Esophagus muscularis mucosa (tissue), 4 donors: ENCODE data around the gene ACSL5. TPM values are rescaled to one million over a fixed set of nuclear protein-coding genes. Genes with fewer than 3 reads are reported as not detected.

ENCODE experiments used
- DNase-seq: peaks from one replicate; pipeline ENCODE4 v3.0.0-alpha.2; 2017; ENCODE audit errors: extremely low spot score
- H3K27ac ChIP-seq, 4 donors: fragments of 200-600 bp; sonication (generic); replicated peaks in 1 of 4; 1 replicate in 3 of 4; 2 replicates in 1 of 4; pipeline ENCODE4 v1.5.1; 2016 to 2019; ENCODE audit warnings: mild to moderate bottlenecking in 1 of 4
- H3K27me3 ChIP-seq, 4 donors: fragments of 200-600 bp; sonication (generic); one replicate each; pipeline versions ENCODE4 v1.5.1 to v1.6.0; 2016 to 2019
- H3K36me3 ChIP-seq, 4 donors: fragments of 200-600 bp; sonication (generic); one replicate each; pipeline ENCODE4 v1.5.1; 2016 to 2019
- H3K4me1 ChIP-seq, 4 donors: fragments of 200-600 bp; sonication (generic); one replicate each; pipeline ENCODE4 v1.5.1; 2016 to 2019
- H3K4me3 ChIP-seq, 4 donors: fragments of 200-600 bp; sonication (generic); 1 replicate in 2 of 4; 2 replicates in 2 of 4; pipeline ENCODE4 v1.5.1; 2016 to 2019; ENCODE audit warnings: mild to moderate bottlenecking in 4 of 4, moderate library complexity in 1 of 4
- H3K9me3 ChIP-seq, 4 donors: fragments of 200-600 bp; sonication (generic); 1 replicate in 3 of 4; 2 replicates in 1 of 4; pipeline ENCODE4 v1.5.1; 2016 to 2019
- CTCF ChIP-seq, 3 experiments: fragments of 200-600 bp in 2 of 3; fragments of 450-650 bp in 1 of 3; sonication (generic) in 2 of 3; IDR thresholded peaks; one replicate each; pipeline ENCODE4 v1.5.1; 2017 to 2019; ENCODE audit warnings: antibody characterized with exemption in 3 of 3, mild to moderate bottlenecking in 2 of 3, moderate library complexity in 1 of 3
- EP300 ChIP-seq: sonication (generic); formaldehyde crosslinking; IDR thresholded peaks from one replicate; pipeline ENCODE4 v1.6.1; 2017; ENCODE audit warnings: antibody characterized with exemption
- POLR2A ChIP-seq: fragments of 450-650 bp; IDR thresholded peaks from one replicate; pipeline ENCODE4 v1.6.1; 2017; ENCODE audit warnings: antibody characterized with exemption, moderate library complexity, mild to moderate bottlenecking, low read depth
- POLR2AphosphoS5 ChIP-seq, 2 donors: sonication (generic); formaldehyde crosslinking; IDR thresholded peaks; one replicate each; pipeline ENCODE4 v1.6.1; 2017; ENCODE audit warnings: antibody characterized with exemption in 2 of 2
- WGBS: methylation state at CpG from one replicate; pipeline ENCODE4 v1.1.5; 2018; 5-methylcytosine and 5-hydroxymethylcytosine counted together
- intact Hi-C: fragments of 100-400 bp; cut with DNase I; formaldehyde crosslinking; loops from one replicate; pipeline ENCODE4 v1.15.1; 2023
- total RNA-seq, 4 donors: library from RNA; depleted of rRNA; stranded (reverse); fragments of >200 nt; gene quantifications; one replicate each; pipeline versions ENCODE4 v1.1.0 to v1.2.1, GENCODE V29; 2016

The ACSL5 gene
- total RNA-seq, 4 donors from 2014 or later, result 6.2 to 11.2 (median 10.8) TPM

DNA sequence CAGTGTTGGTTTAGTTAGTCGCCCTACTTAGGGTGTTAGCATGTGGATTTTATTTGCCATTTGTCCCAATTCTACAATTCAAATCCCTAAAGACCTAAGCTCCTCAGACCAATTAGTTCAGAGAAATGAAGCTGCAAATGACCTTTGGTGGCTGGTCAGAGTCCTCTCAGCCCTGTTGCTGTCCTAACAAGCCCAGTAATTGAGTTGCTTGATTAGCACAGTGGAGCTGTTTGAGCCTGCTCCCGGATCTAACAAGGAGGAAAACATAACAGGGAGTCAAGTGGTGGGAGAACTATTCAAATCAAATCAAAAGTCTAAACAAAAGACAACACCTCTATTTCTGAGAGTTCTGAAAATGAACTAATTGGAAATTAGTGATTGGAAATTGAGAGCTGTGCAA is 50.7 kb downstream of the ACSL5 start:
- DNase-seq, result no peak
- WGBS, result 66% methylated on average over 2 of the region's 2 CpGs
- Histone ChIP-seq H3K4me3 (no peak overlapping the region), H3K36me3 (peaks cover 4 to 76% (median 46%) of the 10 kb centered on the region in 4 donors), H3K4me1 (no peaks in the 10 kb centered on the region), H3K27me3 (no peaks in the 10 kb centered on the region), H3K27ac (no peak overlapping the region), H3K9me3 (no peaks in the 10 kb centered on the region)
- TF ChIP-seq EP300 (no peak), CTCF (IDR thresholded peaks at IDR 0.05) (no peak), POLR2AphosphoS5 (IDR thresholded peaks at IDR 0.05) (no peak)
- intact Hi-C loops, result no loop called here

DNA sequence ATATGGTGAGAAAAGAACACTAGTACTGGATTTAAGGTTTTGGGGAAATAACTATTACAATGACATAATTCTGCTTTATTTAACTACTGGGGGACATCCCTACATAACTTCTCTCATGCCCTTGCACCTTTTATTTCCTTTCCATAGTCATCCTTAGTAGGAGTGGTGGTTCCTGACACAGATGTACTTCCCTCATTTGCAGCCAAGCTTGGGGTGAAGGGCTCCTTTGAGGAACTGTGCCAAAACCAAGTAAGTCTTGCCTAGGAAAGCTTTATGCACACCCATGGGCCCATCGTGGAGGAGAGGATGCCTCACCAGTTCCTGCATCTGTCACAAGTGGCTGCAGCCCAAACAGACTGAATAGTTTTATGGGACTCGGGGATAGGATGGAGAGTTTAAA is 52.2 kb downstream of the ACSL5 start:
- Histone ChIP-seq H3K4me1 (no peaks in the 10 kb centered on the region), H3K27me3 (no peaks in the 10 kb centered on the region), H3K27ac (no peak overlapping the region), H3K4me3 (no peak overlapping the region), H3K36me3 (peaks cover 18 to 91% (median 60%) of the 10 kb centered on the region in 4 donors), H3K9me3 (no peaks in the 10 kb centered on the region)
- DNase-seq, result no peak
- 58% methylated on average over 2 of the region's 2 CpGs for WGBS
- TF ChIP-seq POLR2AphosphoS5 (IDR thresholded peaks at IDR 0.05) (no peak), POLR2A (no peak), EP300 (no peak), CTCF (IDR thresholded peaks at IDR 0.05) (no peak)
- intact Hi-C loops, result no loop called here

- H3K36me3 ChIP-seq, result peaks cover 31 to 94% (median 79%) of the 10 kb centered on the region in 4 donors
These were observed 55.2 kb downstream of the ACSL5 start for GRCh38 chr10:112429147-112429546.

GRCh38 chr10:112429654-112430230 is 55.8 kb downstream of the ACSL5 start:
- Histone ChIP-seq H3K36me3 (peaks cover 31 to 95% (median 79%) of the 10 kb centered on the region in 4 donors), H3K4me3 (no peak overlapping the region), H3K4me1 (no peaks in the 10 kb centered on the region), H3K27ac (no peak overlapping the region), H3K27me3 (no peaks in the 10 kb centered on the region), H3K9me3 (no peaks in the 10 kb centered on the region)
- no peak for DNase-seq
- intact Hi-C loops, result no loop called here
- no peak for TF ChIP-seq POLR2A
- no peak for TF ChIP-seq CTCF (IDR thresholded peaks at IDR 0.05)
- TF ChIP-seq POLR2AphosphoS5 (IDR thresholded peaks at IDR 0.05), result no peak
- no peak for TF ChIP-seq EP300
- 89% methylated on average over 11 of the region's 15 CpGs for WGBS

More at GRCh38 chr10:112429147-112429546, 55.2 kb downstream of the ACSL5 start:
- TF ChIP-seq EP300 (no peak), CTCF (IDR thresholded peaks at IDR 0.05) (no peak), POLR2AphosphoS5 (IDR thresholded peaks at IDR 0.05) (no peak), POLR2A (no peak)
- Histone ChIP-seq H3K4me3 (no peak overlapping the region), H3K27ac (no peak overlapping the region), H3K27me3 (no peaks in the 10 kb centered on the region), H3K4me1 (no peaks in the 10 kb centered on the region), H3K9me3 (no peaks in the 10 kb centered on the region)
- 74% methylated on average over 3 of the region's 3 CpGs for WGBS
- intact Hi-C loops, result no loop called here
- DNase-seq, result no peak

DNA sequence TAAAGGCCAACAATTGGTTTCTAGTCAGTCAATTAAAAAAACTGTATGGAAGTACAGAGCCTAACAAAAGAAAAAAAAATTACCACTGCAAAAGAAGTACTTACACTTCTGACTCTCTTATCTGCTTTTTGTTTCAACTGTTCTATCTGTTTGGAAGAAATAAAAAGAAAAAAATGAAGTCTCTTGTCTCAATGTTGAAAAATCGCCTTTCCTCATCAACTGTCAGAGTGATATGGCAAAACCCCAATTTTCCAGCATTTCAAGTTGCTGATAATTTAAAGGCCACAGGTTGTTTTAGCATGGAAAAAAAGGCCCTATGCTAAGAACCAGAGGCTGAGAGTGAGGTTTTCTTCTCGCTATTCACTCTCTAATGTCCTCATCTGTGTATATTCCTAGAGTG is 59.2 kb downstream of the ACSL5 start:
- Histone ChIP-seq H3K36me3 (peaks cover 51 to 98% (median 85%) of the 10 kb centered on the region in 4 donors), H3K27me3 (no peaks in the 10 kb centered on the region), H3K9me3 (no peaks in the 10 kb centered on the region), H3K27ac (no peak overlapping the region), H3K4me3 (no peak overlapping the region), H3K4me1 (no peaks in the 10 kb centered on the region)
- intact Hi-C loops, result no loop called here
- WGBS, result 89% methylated on average over 2 of the region's 2 CpGs
- DNase-seq, result no peak
- TF ChIP-seq EP300, result no peak
- TF ChIP-seq POLR2A, result no peak
- no peak for TF ChIP-seq CTCF (IDR thresholded peaks at IDR 0.05)
- TF ChIP-seq POLR2AphosphoS5 (IDR thresholded peaks at IDR 0.05), result no peak
